Forelimb muscle (tissue), 1 donor: ENCODE data around the gene LRRC3C. TPM values are rescaled to one million over a fixed set of nuclear protein-coding genes. Genes with fewer than 3 reads are reported as not detected.

Experiments
- DNase-seq: peaks from one replicate; pipeline ENCODE4 v3.0.0-alpha.2; 2013; ENCODE audit warnings: low read depth
- polyA plus RNA-seq: library from polyadenylated mRNA; unstranded; fragments of 120-200 nt; gene quantifications from one replicate; pipeline ENCODE4 v1.2.1, GENCODE V29; 2013; ENCODE audit not compliant: insufficient read length

LRRC3C gene
- polyA plus RNA-seq, 1 donor: not detected

- no peak for DNase-seq
Measured at GRCh38 chr17:39923836-39924690, 3.5 kb upstream of the LRRC3C start.

GRCh38 chr17:39924691-39925055 is 2.9 kb upstream of the LRRC3C start:
- DNase-seq: no peak

DNA sequence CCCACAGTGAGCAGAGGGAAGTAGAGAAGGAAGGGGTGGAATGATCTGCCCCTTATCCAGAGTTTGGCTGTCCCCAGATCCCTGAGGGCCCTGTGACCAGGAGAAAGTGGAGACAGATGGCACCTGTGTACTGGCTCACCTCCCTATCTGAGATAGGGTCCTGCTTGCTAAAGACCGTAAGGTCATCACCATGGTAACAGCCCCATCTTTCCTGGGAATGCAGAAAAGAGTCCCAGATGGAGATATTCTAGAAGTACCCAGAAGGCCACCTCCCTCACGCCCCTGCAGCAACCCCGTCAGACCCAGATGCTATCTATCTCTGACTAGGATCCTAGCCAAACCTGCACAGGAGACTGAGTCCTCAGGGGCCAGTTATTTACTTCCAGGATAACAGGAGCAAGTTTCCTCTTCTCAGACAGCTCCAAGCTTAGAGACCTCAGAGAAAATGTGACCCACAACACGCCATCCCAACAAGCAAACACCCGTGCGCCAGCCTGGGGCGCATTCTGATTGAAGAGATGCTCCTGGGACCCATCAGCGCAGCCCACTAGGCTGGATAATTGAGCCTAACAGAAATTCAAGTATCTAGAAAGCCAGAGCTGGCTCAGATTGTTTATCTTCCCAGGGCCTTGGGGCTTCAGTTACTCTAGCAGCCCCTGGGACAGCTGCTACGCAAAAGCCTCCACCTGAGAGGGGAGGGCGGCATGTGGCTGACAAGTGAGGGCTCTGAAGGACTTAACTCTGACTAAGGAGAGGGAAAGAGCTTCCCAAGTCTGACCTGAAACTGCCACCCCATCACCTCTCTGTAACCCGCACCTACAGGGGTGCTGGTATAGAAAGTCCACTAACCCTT is 2.0 kb upstream of the LRRC3C start:
- no peak for DNase-seq

DNA sequence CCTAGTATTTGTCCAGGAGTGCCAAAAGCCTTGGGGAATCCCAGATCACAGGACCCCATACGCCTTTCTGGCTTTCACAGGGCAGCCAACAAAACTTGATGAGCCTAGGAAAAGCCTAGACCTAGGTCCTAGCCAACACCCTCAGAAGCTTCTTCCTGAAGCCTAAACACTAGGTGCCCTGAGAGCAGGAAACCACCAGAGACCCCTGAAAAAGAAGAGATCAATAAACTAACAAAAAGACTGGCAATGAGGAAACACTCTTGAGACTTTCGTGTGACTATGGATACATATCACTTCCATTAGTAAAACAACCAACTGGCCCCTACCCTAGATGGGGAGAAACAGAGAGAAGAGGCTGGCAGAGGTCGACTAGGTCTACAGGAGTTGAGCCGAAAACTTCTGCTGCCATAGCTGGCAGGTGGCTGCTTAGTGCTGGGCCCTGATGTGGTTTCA is 1.4 kb upstream of the LRRC3C start:
- DNase-seq: no peak

- no peak for DNase-seq
Measured at GRCh38 chr17:39926588-39927100, 888 bp upstream of the LRRC3C start.

GRCh38 chr17:39927929-39928857 is 661 bp downstream of the LRRC3C start:
- DNase-seq: no peak

- no peak for DNase-seq
Measured at GRCh38 chr17:39928858-39929645, 1.5 kb downstream of the LRRC3C start.

GRCh38 chr17:39929646-39930407 is 2.3 kb downstream of the LRRC3C start:
- DNase-seq: no peak

DNA sequence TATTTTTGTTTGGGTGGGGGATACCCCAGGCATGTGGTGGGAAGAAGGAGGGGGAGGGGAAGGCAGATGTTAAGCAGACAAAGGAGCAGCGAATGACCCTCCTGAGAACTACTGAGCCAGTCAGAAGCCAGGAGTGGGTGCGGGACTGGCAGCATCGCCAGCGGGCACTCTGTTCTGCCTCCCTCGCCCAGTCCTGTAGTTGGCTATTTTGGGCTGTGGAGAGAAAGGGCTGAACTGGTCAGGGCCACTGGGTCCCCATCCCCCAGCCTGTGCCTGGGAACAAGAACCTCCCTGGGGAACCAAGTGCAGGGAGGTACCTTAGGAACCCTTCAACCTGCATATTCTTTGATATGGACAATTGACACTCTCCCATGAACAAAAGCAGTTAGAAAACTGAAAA is 6.4 kb downstream of the LRRC3C start:
- no peak for DNase-seq

- no peak for DNase-seq
Measured at GRCh38 chr17:39934324-39934723, 6.8 kb downstream of the LRRC3C start.

DNA sequence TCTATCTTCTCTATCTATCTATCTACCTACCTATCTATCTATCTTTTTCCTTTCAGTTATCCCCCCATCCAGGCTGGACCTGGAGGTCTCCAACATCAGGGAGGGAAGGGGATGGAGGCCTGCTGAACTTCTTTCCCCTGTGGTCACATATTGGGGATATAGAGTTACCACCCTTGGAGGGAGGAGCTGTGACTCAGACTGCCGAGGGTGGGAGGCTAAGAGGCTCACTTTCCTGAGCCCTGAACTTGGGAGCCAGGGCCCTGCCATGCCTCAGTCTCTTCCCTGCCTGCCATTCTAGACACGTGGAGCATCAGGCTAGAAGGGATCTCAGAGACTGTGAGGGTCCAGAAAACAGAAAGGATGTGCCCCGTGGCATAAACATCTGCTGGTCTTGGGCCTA is 8.4 kb downstream of the LRRC3C start:
- DNase-seq: no peak

GRCh38 chr17:39937447-39937846 is 9.9 kb downstream of the LRRC3C start:
- DNase-seq: no peak

DNA sequence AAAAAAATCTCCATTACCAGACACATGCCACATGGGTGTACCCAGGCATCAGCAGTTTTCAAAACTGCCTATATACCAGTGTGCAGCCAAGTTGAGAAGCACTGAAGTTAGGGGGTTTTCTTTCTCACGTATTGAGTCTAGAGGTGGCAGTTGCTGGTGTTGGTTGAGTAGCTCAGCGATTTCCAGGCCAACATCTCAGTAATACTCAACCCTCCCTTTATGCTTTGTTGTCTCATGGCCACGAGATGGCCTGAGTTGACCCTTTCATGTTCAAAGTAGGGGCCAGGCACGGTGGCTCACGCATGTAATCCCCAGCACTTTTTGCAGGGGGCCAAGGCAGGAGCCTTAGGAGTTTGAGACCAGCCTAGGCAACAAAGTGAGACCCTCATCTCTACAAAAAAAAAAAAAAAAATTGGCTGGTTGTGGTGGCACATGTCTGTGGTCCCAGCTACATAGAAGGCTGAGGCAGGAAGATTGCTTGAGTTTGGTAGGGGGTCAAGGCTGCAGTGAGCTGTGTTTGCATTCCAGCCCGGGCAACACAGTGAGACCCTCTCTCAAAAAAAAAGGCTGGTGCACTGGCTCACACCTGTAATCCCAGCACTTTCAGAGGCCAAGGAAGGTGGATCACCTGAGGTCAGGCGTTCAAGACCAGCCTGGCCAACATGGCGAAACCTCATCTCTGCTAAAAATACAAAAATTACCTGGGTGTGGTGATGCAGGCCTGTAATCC is 10.8 kb downstream of the LRRC3C start:
- DNase-seq: no peak

DNA sequence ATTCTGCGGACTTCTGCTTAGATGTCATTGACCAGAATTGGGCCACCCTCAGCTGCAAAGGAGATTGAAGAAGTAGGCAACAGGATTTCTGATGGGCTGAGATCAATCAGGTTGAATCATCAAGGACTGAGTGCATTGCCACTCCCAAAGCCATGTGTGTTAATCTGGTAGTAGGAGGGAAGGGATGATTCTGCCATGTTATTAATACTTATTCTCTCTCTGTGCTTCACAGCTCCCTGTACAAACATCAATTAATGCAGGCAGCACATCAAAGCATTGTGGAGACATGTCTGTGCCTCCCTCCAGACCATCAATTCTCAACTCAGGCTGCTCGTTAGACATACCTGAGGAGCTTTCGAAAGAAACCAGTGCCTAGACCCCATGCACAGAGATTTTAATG is 11.6 kb downstream of the LRRC3C start:
- DNase-seq: no peak

DNA sequence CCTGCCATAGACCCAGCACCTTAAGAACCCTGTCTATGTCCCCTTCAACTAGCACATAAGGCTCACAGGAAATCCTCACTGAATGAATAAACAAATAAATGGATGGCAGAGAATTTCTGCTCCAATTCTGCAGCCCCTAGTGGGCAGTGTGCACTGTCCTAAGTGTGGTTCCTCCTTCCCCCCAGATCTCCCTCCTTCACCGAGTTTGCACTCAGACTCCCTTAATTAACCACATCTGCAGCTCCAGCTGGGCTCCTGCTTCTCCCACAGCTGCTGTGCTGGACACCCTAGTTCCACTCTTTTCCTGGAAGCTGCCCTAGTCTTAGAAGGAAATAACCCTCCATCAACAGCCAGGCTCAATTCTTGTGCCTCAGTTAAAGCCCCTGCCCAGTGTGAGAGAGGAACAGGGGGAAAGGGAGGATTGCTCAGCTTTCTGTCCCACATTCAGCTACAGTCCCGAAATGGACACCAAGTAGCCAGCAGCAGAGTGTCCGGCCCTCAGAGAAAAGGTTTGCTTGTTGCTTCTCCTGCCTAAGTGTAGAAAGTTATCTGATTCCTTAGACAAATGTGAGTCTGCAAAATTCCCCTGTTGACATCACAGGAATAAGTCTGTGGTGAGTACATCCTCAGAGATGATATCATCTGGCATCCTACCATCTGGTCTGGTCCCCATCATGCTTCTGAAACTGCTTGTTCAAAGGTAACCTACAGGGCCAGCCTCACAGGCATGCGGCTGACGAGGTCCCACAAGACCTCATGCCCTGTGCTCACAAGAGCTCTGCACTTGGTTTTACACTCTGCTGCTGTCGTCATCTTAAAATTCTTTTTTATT is 12.3 kb downstream of the LRRC3C start:
- DNase-seq: peak; percentile 50

DNA sequence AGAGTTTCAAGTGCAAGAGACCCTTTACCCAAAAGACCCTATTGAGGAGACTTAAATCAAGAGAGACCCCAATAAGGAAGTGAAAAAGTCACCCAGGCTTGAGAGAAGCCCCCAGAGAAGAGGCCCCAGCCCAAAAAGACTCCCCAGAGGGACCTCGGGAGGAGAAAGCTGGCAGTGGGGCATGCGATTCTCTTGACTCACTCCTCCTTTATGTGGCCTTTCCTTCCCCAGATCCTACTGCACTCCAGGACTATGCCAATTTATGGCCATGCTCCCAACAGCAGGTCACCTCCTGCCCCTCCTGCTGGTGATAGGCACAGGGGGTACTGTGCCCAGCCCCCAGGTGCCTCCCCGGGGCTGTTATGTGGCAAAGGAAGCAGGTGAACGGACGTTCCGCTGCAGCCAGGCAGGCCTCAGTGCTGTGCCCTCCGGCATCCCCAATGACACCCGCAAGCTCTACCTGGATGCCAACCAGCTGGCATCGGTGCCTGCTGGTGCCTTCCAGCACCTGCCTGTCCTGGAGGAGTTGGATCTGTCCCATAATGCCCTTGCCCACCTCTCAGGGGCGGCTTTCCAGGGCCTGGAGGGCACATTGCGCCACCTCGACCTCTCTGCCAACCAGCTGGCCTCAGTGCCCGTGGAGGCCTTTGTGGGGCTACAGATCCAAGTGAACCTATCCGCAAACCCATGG is 16.3 kb downstream of the LRRC3C start:
- DNase-seq: no peak

GRCh38 chr17:39944393-39944711 is 16.8 kb downstream of the LRRC3C start:
- DNase-seq: no peak
